HepG2 (cell line): ENCODE results near the gene ALDH1A1. TPM values are rescaled to one million over a fixed set of nuclear protein-coding genes. Genes with fewer than 3 reads are reported as not detected.
A peak's percentile ranks its signal among the peaks of the same experiment; 100 is the strongest.

Source experiments
- ATAC-seq: fragments of 200-7000 bp; cut with Tn5 transposase; 3 replicates; pipeline ENCODE4 v1.9.1; 2020; ENCODE audit warnings: mild to moderate bottlenecking, moderate library complexity
- BruUV-seq: library from RNA; stranded (reverse); fragments of 400-500 nt; replicated peaks from 2 replicates; lab custom pipeline; 2021; lab: Mats Ljungman, UMichigan
- CTCF ChIA-PET: fragments of 300-600 bp; formaldehyde crosslinking; extraction: SDS; loops from one replicate; lab custom pipeline; 2021; ENCODE audit warnings: low total read pairs, inconsistent platforms, low intra/inter-chr PET ratio; lab: Yijun Ruan, JAX
- POLR2A ChIA-PET: fragments of 350-600 bp; sonication (Branson Sonifier 250); formaldehyde crosslinking; loops from one replicate; lab custom pipeline; 2020; ENCODE audit warnings: antibody characterized with exemption, inconsistent platforms; lab: Yijun Ruan, JAX
- DNase-seq: peaks from one replicate; pipeline ENCODE4 v3.0.0-alpha.2; 2015; ENCODE audit warnings: low spot score
- FAIRE-seq: peaks from 3 replicates; lab custom pipeline; 2011; peaks lifted over from hg19 to GRCh38; lab: Jason Lieb, UNC
- H2AFZ ChIP-seq: one replicate; pipeline ENCODE4 v1.6.1; 2011; ENCODE audit warnings: low read length, inconsistent platforms
- H3K27ac ChIP-seq: fragments of 300-600 bp; 3 replicates; pipeline ENCODE4 v1.8.0; 2011; ENCODE audit warnings: mixed run types, mild to moderate bottlenecking, mixed read lengths, low read length, inconsistent platforms; ENCODE audit not compliant: insufficient read depth; ENCODE audit errors: extremely low read length
- H3K27me3 ChIP-seq, 2 experiments: fragments of 200-600 bp in 1 of 2; 2 replicates in 1 of 2; 3 replicates in 1 of 2; pipeline versions ENCODE4 v1.6.0 to v1.8.0; 2011; ENCODE audit warnings: low read length in 2 of 2, mild to moderate bottlenecking in 2 of 2, moderate library complexity in 2 of 2, inconsistent platforms in 1 of 2; ENCODE audit not compliant: insufficient read depth in 2 of 2, control insufficient read depth in 1 of 2
- H3K36me3 ChIP-seq, 2 experiments: fragments of 200-600 bp in 1 of 2; replicated peaks in 1 of 2; 2 replicates in 1 of 2; 3 replicates in 1 of 2; pipeline versions ENCODE4 v1.5.1 to v1.8.0; 2011; ENCODE audit warnings: low read length in 2 of 2, inconsistent platforms in 1 of 2; ENCODE audit not compliant: insufficient read depth in 2 of 2, control insufficient read depth in 1 of 2
- H3K4me1 ChIP-seq: 2 replicates; pipeline ENCODE4 v1.5.1; 2012; ENCODE audit warnings: low read length, inconsistent platforms; ENCODE audit not compliant: insufficient read depth
- H3K4me2 ChIP-seq: 2 replicates; pipeline ENCODE4 v1.6.0; 2011; ENCODE audit warnings: low read depth, low read length, inconsistent platforms
- H3K4me3 ChIP-seq, 3 experiments: fragments of 200-600 bp in 1 of 3; sonication (generic), shearing (Covaris generic) in 1 of 3; replicated peaks in 1 of 3; 2 replicates each; pipeline ENCODE4 v1.5.1; 2011 to 2016; ENCODE audit warnings: low read length in 3 of 3, inconsistent platforms in 2 of 3, low read depth in 2 of 3, mild to moderate bottlenecking in 2 of 3, control low read depth in 1 of 3, mixed read lengths in 1 of 3; ENCODE audit not compliant: insufficient read depth in 1 of 3
- H3K79me2 ChIP-seq: one replicate; pipeline ENCODE4 v1.6.1; 2011; ENCODE audit warnings: low read length, inconsistent platforms; ENCODE audit not compliant: insufficient read depth
- H3K9ac ChIP-seq: 2 replicates; pipeline ENCODE4 v1.6.0; 2011; ENCODE audit warnings: mild to moderate bottlenecking, low read depth, low read length, inconsistent platforms; ENCODE audit not compliant: insufficient read depth
- H3K9me3 ChIP-seq: 2 replicates; pipeline ENCODE4 v1.5.1; 2012; ENCODE audit warnings: mild to moderate bottlenecking, low read length
- H4K20me1 ChIP-seq: 2 replicates; pipeline ENCODE4 v1.6.0; 2011; ENCODE audit warnings: inconsistent platforms, mild to moderate bottlenecking, low read length, moderate library complexity; ENCODE audit not compliant: insufficient read depth
- CBX5 ChIP-seq: sonication (generic); formaldehyde crosslinking; IDR thresholded peaks from 2 replicates; pipeline ENCODE4 v1.4.0; 2020; ENCODE audit warnings: missing genetic modification reagents, borderline replicate concordance
- RBFOX2 ChIP-seq: fragments of 200-400 bp; formaldehyde crosslinking; IDR thresholded peaks from 2 replicates; pipeline ENCODE4 v1.6.1; 2017; ENCODE audit warnings: low read depth, mild to moderate bottlenecking, low read length
- RBM22 ChIP-seq: fragments of 200-400 bp; formaldehyde crosslinking; optimal IDR thresholded peaks from 2 replicates; pipeline ENCODE3; 2017; ENCODE audit warnings: mild to moderate bottlenecking, low read length, moderate library complexity
- WGBS: methylation state at CpG from one replicate; pipeline ENCODE4 v1.1.6; 2017; ENCODE audit warnings: low lambda C conversion rate; 5-methylcytosine and 5-hydroxymethylcytosine counted together
- in situ Hi-C: cut with HindIII; loops from 2 replicates; pipeline ENCODE4 v1.10.0; 2017; ENCODE audit warnings: low pct_unique_long_range_greater_than_20kb; ENCODE audit not compliant: extremely low pct_ligation_motif_present
- intact Hi-C: fragments of 100-400 bp; cut with micrococcal nuclease; formaldehyde crosslinking; loops from one replicate; pipeline ENCODE4 v1.10.0; 2022; ENCODE audit not compliant: unreplicated experiment
- polyA plus RNA-seq, 8 experiments: library from polyadenylated mRNA; depleted of rRNA in 3 of 8; stranded (reverse) in 7 of 8; unstranded in 1 of 8; fragments of >200 nt; fragmentation: Illumina TruSeq in 4 of 8; extraction: Trizol in 4 of 8; gene quantifications; 2 replicates each; pipeline versions ENCODE4 v1.2.1 to v1.2.3, GENCODE V29; 2011 to 2016; ENCODE audit warnings: low read depth in 4 of 8, missing spikeins in 1 of 8, mixed read lengths in 1 of 8; ENCODE audit not compliant: insufficient read depth in 1 of 8
- total RNA-seq, 5 experiments: library from RNA; depleted of rRNA; stranded (reverse); fragments of >200 nt; fragmentation: Illumina TruSeq; extraction: Trizol; gene quantifications; 2 replicates each; pipeline ENCODE4 v1.2.3, GENCODE V29; 2016; ENCODE audit warnings: low read depth in 1 of 5
- TF ChIP-seq, protein P1 (sequence below): sonication (generic); formaldehyde crosslinking; IDR thresholded peaks from 2 replicates; pipeline ENCODE4 v1.4.0; 2020; ENCODE audit warnings: missing genetic modification reagents, borderline replicate concordance
- TF ChIP-seq, protein P2 (sequence below): sonication (generic); formaldehyde crosslinking; IDR thresholded peaks from 2 replicates; pipeline ENCODE4 v1.4.0; 2020; ENCODE audit warnings: mild to moderate bottlenecking, missing genetic modification reagents

The ALDH1A1 gene
- total and polyA plus RNA-seq, 2 of the 13 experiments (the other 11 are each of a cell fraction or from before 2014, with no cell fraction given), result 88.2 to 439 TPM

DNA sequence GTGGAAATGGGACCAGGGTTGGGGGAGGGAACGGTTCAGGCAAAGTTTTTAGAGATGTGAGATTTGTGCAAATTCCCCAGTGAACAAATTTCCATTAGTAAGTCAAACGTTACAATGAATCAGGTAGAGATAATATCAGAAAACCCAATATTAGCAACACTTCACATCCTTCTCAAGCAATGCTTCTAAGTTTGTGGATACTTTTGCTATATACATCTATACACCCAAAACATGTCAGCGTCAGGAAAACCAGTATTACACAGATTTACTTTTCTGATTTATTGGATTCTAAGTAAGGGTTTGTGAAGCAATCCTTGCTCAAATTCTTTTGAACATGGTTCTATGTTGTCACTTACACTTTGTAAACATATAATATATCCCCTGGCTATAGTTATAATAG lies 6.5 kb downstream of the ALDH1A1 start:
- WGBS, result 90% methylated on average over 3 of the region's 3 CpGs
- Histone ChIP-seq H3K36me3 (no peaks in the 10 kb centered on the region; a peak in 1 of 5 replicates), H3K4me1 (peaks cover 73% of the 10 kb centered on the region), H3K27me3 (no peaks in the 10 kb centered on the region), H3K9me3 (no peaks in the 10 kb centered on the region), H3K4me2 (0 out of 2 replicates have a peak overlapping the region, but pooled peaks have one; percentile 8), H3K4me3 (no peak overlapping the region), H3K79me2 (peaks cover 100% of the 10 kb centered on the region), H2AFZ (no peak overlapping the region), H3K9ac (no peak overlapping the region), H4K20me1 (no peaks in the 10 kb centered on the region), H3K27ac (no peak overlapping the region)
- CTCF ChIA-PET, result no interaction called here
- no peak for FAIRE-seq
- BruUV-seq, result no TSS peak
- intact Hi-C loops, result no loop called here
- in situ Hi-C loops, result no loop called here
- TF ChIP-seq, protein P1, sequence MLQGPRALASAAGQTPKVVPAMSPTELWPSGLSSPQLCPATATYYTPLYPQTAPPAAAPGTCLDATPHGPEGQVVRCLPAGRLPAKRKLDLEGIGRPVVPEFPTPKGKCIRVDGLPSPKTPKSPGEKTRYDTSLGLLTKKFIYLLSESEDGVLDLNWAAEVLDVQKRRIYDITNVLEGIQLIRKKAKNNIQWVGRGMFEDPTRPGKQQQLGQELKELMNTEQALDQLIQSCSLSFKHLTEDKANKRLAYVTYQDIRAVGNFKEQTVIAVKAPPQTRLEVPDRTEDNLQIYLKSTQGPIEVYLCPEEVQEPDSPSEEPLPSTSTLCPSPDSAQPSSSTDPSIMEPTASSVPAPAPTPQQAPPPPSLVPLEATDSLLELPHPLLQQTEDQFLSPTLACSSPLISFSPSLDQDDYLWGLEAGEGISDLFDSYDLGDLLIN (CRISPR knock-in tag), result no peak
- peak; percentile 63; the same call in 1 of the 2 replicates for TF ChIP-seq RBFOX2
- POLR2A ChIA-PET, result no interaction called here
- DNase-seq, result no peak
- no peak for ATAC-seq

DNA sequence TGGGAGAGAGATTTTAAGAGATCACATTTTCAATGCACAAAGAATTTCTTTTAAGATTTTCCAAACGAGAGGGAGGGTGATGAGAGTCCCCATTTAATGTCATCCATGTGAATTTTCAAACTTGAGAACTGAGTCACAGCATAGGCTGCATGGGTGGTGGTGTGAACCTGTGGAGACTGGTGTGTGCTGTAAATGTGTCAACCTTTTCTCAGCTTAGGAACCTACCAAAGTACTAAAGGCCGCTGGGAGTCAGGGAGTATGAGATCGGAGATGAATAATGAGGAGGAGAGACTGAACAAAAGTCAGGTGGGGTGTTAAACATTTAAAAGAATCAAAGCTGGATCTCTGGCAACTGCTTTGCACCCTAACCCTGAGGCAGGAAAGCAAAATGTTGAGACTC lies 7.5 kb downstream of the ALDH1A1 start:
- no TSS peak for BruUV-seq
- H3K9me3 ChIP-seq, result no peaks in the 10 kb centered on the region
- FAIRE-seq, result no peak
- H3K79me2 ChIP-seq, result peaks cover 100% of the 10 kb centered on the region
- no peak overlapping the region for H2AFZ ChIP-seq
- no peak overlapping the region for H3K9ac ChIP-seq
- POLR2A ChIA-PET, result no interaction called here
- CTCF ChIA-PET, result no interaction called here
- intact Hi-C loops, result loop anchor here (2.0 kb wide), 1 partner anchor 19 kb away; no protein-coding TSS in a partner anchor
- no peaks in the 10 kb centered on the region for H4K20me1 ChIP-seq
- no peak overlapping the region for H3K4me2 ChIP-seq
- WGBS, result 82% methylated on average over 3 of the region's 3 CpGs
- TF ChIP-seq RBM22 (peak; percentile 68), CBX5 (CRISPR knock-in tag) (no peak)
- TF ChIP-seq, protein P2, sequence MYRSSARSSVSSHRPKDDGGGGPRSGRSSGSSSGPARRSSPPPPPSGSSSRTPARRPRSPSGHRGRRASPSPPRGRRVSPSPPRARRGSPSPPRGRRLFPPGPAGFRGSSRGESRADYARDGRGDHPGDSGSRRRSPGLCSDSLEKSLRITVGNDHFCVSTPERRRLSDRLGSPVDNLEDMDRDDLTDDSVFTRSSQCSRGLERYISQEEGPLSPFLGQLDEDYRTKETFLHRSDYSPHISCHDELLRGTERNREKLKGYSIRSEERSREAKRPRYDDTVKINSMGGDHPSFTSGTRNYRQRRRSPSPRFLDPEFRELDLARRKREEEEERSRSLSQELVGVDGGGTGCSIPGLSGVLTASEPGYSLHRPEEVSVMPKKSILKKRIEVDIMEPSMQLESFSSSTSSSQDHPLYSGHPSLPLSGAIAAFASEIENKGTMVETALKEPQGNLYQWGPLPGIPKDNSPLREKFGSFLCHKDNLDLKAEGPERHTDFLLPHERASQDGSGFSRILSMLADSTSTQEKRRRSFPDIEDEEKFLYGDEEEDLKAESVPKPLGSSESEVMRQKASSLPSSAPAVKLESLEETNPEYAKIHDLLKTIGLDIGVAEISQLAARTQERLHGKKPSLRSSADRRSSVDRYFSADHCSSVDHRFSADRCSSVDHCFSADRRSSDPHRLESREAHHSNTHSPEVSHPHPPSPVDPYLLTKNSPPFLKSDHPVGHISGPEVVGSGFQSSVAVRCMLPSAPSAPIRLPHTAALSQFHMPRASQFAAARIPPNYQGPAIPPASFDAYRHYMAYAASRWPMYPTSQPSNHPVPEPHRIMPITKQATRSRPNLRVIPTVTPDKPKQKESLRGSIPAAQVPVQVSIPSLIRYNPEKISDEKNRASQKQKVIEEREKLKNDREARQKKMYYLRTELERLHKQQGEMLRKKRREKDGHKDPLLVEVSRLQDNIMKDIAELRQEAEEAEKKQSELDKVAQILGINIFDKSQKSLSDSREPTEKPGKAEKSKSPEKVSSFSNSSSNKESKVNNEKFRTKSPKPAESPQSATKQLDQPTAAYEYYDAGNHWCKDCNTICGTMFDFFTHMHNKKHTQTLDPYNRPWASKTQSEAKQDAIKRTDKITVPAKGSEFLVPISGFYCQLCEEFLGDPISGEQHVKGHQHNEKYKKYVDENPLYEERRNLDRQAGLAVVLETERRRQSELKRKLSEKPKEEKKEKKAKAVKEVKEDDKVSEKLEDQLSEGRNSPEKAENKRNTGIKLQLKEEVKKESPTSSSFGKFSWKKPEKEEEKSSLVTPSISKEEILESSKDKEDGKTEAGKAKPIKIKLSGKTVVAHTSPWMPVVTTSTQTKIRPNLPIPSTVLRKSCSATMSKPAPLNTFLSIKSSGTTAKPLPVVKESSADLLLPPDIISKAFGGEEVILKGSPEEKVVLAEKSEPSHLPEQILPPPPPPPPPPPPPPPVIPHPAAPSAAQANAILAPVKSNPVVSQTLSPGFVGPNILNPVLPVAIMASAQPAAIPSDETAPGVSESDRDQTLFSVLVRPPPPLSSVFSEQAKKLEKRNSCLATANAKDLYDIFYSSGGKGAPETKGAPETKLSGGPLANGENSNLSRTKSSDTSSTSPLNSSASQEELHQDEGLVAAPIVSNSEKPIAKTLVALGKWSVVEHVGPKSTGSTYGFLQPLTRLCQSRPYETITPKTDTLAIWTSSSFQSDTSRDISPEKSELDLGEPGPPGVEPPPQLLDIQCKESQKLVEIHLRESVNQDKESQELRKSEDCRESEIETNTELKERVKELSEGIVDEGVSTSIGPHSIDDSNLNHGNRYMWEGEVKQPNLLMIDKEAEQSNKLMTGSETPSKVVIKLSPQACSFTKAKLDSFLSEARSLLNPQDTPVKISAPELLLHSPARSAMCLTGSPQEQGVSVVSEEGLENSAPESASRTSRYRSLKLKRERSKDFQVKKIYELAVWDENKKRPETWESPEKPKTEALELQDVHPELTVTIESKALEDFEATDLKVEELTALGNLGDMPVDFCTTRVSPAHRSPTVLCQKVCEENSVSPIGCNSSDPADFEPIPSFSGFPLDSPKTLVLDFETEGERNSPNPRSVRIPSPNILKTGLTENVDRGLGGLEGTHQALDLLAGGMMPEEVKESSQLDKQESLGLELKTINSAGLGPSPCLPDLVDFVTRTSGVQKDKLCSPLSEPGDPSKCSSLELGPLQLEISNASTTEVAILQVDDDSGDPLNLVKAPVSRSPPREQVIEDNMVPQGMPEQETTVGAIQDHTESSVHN (CRISPR knock-in tag), result no peak
- no peak overlapping the region for H3K27ac ChIP-seq
- in situ Hi-C loops, result no loop called here
- no peaks in the 10 kb centered on the region for H3K27me3 ChIP-seq
- no peak for DNase-seq
- H3K36me3 ChIP-seq, result peaks cover 0 to under 1% of the 10 kb centered on the region in 2 experiments; a peak in 2 of 5 replicates
- no peak for ATAC-seq
- no peak overlapping the region for H3K4me3 ChIP-seq
- H3K4me1 ChIP-seq, result peaks cover 73% of the 10 kb centered on the region
